NCI-H2081 (cell line): Measurements from ENCODE around the gene ZNF469.
"Not testable (repeated sequence)": the region's sequence is repeated elsewhere in the genome, so short reads cannot be mapped to it uniquely, and the experiment has no call there.

Experiments
- DNase-seq, 2 experiments: peaks; one replicate each; lab custom pipeline; 2025; lab: John Stamatoyannopoulos, UW

Gene ZNF469

DNA sequence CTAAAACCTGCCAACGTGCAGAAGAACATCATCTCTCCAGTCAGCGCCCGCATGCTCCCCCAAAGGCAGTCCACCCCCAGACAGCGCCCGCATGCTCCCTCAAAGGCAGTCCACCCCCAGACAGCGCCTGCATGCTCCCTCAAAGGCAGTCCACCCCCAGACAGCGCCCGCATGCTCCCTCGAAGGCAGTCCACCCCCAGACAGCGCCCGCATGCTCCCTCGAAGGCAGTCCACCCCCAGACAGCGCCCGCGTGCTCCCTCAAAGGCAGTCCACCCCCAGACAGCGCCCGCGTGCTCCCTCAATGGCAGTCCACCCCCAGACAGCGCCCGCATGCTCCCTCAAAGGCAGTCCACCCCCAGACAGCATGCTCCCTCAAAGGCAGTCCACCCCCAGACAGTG lies 22.4 kb upstream of the ZNF469 start:
- DNase-seq: not testable (repeated sequence)

DNA sequence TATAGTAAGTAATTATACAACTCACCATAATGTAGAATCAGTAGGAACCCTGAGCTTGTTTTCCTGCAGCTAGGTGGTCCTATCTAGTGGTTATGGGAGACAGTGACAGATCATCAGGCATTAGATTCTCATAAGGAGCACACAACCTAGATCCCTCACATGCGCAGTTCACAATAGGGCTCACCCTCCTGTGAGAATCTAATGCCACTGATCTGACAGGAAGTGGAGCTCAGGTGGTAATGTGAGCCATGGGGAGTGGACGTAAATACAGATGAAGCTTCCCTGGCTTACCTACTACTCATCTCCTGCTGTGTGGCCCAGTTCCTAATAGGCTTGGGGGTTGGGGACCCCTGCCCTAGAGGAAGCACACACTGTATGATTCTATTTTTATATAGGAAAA lies 21.8 kb upstream of the ZNF469 start:
- DNase-seq: no peak

DNA sequence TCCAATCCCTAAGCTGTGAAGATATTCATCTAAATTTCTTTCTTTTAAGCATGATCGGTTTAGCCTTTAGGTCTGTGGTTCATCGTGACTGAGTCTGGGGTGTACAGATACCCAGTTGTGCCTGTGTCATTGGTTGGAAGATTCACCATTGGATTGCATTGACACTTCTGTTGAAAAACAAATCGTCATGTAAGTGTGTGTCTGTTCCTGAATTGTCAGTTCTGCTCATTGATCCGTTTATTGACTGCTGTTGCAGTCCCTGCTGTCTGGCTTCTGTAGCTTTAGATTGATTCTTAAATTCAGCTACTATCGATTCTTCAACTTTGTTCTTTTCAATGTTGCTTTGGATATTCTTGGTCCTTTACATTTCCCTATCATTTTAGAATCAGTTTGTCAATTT lies 21.0 kb upstream of the ZNF469 start:
- no peak for DNase-seq

- DNase-seq: no peak
These were observed 19.4 kb upstream of the ZNF469 start for GRCh38 chr16:88363239-88363891.

DNA sequence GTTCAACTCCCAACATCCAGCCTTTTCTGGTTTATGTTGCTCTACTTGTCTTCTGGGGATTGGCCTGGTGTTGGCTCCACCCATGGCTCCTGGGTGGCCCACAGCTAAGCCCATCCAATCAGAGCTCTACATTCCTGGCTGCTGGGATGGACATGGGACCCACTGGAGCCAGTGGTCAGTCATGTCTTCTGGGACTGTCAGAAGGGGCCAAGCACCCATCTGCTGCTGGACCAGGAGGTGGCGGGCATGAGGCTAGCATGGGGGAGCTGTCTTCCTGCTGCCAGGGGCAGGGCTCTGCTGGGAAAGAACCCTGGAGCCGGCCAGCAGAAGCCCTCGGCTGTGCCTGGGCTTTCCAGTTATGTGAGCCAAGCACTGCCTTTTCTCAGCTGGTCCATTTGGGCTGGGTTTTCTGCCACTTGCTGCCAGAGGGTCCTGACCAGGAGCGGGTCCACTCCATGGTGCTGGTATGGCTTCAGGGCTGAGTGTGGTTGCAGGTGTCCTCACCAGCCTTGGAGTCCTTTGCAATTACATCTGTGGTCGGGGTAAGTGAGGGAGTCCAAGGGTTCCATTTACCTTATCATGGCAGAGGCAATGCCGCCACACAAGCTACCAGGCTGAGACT lies 17.4 kb upstream of the ZNF469 start:
- DNase-seq: no peak

- no peak for DNase-seq
These were observed 16.6 kb upstream of the ZNF469 start for GRCh38 chr16:88366032-88366703.

DNA sequence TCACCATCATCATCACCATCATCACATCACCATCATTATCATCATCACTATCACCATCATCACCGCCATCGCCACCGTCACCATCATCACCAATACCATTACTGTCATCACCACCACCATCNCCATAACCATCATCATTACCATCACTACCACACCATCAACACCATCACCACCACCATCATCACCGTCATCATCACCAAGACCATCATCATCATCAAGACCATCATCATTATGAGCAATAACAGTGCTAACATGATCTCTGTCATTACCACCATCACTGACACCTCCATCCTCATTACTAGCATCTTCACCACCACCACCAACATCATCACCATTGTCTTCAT lies 16.1 kb upstream of the ZNF469 start:
- DNase-seq: no peak

DNA sequence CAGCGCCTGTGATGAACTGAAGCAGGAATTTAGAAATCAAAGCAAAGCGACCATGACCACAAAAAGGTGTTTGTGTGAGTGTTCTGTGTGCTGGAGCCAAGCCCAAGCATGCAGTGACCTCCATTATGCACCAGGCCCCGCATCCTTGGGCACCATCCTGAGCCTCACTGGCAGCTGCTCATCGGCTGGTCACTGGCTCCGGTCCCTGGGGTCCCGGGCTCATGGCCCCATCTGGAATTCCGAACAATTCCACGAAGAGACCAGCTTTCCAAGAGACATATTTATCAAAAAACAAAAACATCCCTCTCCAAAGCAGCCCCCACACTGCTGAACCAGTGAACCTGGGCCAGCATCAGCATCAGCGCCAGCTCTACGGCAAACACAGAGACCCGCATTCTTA lies 15.2 kb upstream of the ZNF469 start:
- DNase-seq: no peak

DNA sequence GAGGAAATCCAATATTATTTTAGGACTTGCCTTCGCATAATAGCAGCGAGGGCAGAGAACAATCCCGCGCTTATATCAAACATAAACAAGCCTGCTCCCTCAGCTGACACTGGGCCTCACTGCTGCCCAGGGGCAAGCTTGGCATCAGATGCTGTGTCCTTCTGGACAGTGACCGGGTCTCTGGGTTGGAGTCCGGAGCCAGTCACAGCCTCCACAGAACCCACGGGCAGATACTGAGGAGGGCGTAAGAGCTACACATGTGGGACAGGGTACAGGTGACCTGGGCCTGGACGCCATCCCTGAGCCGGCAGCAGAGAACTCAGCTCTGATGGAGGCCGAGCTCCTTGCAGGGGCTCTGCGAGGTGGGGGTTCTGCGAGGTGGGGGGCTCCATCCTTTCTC lies 14.7 kb upstream of the ZNF469 start:
- DNase-seq: no peak

- no peak for DNase-seq
These were observed 13.8 kb upstream of the ZNF469 start for GRCh38 chr16:88368994-88369393.

GRCh38 chr16:88369447-88370008 lies 13.2 kb upstream of the ZNF469 start:
- no peak for DNase-seq

DNA sequence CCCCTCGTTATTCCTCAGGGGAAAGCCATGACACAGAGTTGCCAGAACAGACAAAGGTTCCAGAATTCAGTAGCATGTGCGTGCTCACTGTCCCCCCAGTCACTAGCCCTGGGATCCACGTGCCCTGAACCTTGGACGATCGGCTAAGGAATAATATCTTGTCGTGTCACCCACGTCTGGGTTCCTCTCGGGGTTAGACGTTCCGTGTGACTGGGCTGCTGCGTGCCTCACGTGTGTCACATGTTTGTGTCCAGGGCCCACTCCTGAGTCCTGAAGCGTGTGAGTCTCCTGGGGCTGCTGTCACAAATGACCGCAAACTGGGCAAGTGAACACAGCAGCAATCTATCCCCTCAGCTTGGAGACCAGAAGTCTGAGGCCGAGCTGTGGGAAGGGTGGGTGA lies 12.4 kb upstream of the ZNF469 start:
- DNase-seq: no peak

- DNase-seq: no peak
These were observed 10.2 kb upstream of the ZNF469 start for GRCh38 chr16:88372522-88372921.

GRCh38 chr16:88373211-88373610 lies 9.5 kb upstream of the ZNF469 start:
- DNase-seq: no peak

DNA sequence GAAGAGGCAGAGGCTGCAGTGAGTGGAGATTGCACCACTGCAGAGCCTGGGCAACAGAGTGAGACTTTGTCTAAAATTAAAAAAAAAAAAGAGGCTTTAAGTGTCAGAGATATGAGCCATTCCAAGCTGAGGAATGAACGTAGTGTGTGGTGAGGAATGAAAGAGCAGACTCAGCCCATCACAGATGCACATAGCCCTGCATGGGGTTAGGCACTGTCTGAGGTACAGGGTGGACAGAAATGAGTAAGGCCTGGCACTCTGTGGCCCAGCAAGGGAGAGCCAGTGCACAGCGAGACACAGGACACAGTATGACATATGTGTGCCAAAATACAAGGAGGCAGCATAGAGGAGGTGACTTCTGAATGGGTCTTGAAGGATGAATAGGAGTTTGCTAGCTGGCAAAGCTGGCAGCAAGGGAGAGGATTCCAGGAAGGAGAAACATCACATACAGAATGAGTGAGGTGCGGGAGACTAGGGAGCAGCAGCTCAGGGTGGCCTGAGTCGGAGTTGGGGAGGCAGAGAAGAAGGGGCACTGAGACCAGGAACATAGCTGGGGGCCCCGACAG lies 8.7 kb upstream of the ZNF469 start:
- DNase-seq: no peak

- DNase-seq: no peak
These were observed 8.0 kb upstream of the ZNF469 start for GRCh38 chr16:88374736-88375135.

DNA sequence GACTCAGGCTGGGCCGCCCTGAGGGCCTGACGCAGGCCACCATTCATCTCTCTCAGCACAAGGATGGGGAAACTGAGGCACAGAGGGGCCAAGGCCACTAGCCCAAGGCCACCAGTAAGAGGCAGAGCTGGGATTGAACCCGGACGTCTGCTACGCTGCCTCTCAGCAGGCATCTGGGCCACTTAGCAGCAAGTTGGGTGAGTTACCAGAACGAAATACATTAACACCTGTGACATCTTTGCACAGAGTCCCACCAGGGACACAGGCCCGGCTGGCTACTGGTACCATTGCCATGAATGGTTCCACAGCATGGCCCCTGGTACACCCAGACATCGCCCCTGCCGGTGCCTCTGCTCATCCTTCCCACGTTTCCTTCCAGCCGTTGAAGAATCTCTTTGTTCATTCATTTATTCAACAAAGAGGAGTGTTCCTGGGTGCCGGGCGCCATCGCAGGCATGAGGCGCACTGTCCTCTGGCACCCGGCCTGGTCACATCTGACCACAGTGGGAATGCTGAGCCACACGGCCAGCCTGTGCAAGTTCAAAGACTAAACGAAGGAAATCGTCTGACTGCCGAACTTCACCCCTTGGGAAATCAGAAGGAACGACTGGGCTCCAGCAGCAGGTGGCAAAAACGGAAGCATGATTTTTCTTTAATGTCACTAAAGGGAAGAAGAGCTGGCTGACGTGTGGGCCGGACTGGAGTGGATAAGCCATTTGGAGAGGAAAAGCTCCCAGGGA lies 7.4 kb upstream of the ZNF469 start:
- DNase-seq: no peak

GRCh38 chr16:88375996-88376834 lies 6.5 kb upstream of the ZNF469 start:
- DNase-seq: no peak

DNA sequence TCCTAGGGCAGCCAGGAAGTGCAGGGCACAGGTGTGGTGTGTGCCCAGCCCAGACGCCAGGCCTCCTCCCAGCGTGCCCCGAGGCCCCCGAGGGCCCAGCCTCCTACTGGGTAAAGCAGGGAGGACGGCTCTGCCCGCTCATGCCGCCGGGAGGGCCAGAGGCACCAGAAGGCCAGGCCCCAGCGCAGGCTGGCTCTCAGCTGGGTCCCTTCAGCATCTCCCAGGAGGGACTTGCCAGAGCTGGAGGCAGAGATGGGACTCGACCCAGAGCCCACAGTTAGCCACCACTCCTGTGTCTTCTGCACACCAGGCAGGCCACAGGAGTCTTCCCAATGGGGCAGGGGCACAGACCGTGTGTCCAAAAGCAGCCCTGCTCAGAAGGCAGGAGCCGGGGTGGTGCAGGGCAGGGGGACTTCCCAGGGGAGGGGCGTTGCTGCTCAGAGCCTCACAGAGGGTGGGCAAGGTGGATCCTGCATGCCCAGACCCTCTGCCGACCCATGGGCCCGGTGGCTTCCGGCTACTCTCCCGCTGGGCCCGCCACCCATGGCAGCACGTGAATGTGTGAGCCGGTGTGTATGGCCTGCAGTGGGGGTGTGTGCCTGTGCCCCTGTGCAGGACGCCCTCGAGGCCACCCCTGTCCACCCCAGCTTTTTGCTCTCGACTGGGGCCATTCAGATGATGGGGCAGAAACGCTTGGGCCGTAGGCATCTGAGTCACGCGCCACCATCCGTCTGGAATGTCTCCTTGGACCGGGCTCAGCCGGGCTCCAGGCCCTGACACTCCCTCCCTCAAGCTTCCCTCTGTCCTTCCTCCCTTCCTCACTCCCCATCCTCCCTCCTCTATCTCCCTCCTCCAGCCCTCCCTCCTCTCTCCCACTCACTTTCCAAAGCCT lies 5.7 kb upstream of the ZNF469 start:
- no peak for DNase-seq

- no peak for DNase-seq
These were observed 4.8 kb upstream of the ZNF469 start for GRCh38 chr16:88377961-88378360.
